D721Med (cell line): ENCODE data around the gene EPHA4.

Experiments
- DNase-seq: peaks from one replicate; pipeline ENCODE4 v3.0.0; 2011; ENCODE audit warnings: low spot score; ENCODE audit not compliant: insufficient read length
- FAIRE-seq: peaks from 2 replicates; lab custom pipeline; 2011; peaks lifted over from hg19 to GRCh38; lab: Jason Lieb, UNC
- CTCF ChIP-seq: IDR thresholded peaks from 2 replicates; pipeline ENCODE4 v1.5.1; 2012; ENCODE audit warnings: mild to moderate bottlenecking, control low read depth; ENCODE audit not compliant: insufficient read depth; ENCODE audit errors: missing control alignments

Gene EPHA4

DNA sequence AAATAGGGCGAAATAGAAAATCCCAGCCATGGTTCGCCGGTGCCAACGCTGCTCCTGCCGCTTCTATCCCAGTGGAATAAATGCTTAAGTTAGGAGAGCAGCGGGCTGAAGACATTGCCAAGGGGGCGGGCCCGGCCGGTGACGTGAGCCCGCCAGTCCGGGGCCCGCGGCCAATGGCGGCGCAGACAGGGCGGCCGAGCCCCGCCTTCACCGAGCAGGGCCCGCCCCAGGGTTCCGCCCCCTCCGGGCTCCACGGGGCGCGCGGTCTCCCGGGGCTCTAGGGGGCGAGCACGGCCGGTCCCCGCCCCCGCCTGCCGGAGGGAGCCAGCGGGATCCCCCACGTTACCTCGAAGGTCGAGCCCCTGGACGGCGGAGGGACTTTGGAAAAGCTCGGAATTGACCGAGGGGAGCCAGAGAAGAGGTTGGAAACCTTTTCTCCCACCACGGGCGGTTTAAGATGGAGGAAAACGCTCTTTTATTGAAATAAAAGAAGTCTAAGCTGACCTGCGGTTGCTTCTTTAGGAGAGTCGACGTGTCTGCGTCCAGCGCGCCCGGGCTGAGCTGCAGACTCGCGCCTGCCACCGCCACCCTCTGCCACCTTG lies at the start of gene EPHA4:
EPHA4 (minus strand) TSS at position 86 of the 602 bp plus-strand sequence; CDS start at position 30, 56 bp downstream.
- DNase-seq (peak; percentile 71), FAIRE-seq (no peak)
- TF ChIP-seq CTCF = no peak

- DNase-seq (no peak), FAIRE-seq (no peak)
- TF ChIP-seq CTCF = no peak
Measured at GRCh38 chr2:221618007-221618406, 45.9 kb upstream of the EPHA4 start.

DNA sequence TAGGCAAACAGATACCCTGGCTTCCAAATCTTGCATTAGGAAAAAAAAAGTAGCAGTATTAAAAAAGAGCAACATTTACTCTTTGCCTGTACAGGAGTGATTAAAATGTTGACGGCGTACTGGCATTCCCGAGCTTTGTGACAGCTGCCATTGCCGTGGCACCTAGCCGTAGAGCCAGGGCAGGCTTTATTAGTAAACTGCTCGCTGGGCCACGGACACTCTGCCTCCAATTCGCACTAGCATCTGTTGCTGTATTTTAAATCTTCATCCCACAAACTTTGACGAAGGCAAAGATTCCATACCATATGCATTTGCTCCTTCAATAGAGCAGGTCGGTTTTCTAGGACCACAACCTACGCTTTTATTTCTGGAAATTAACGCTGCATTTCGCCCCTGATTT lies 44.5 kb upstream of the EPHA4 start:
- no peak for DNase-seq
- FAIRE-seq = no peak
- TF ChIP-seq CTCF = no peak

DNA sequence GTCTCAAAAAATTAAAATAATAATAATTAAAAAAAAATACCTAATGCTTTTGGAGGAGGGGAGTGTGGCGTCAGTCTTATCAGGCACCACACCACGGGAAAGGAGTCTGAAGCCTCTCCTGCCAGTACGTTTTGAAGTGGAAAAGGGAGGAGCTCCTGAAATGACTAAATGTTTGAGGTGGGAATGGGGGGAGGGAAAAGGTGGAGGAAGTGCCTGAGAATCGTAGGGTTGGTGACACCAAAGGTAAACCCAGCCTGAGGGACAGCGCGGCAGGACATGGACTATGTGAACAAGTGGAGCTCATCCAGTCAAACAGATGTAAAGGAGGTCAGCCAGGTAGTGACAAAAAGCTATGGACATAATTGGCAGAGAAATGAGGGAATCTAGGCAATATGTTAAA lies 42.2 kb upstream of the EPHA4 start:
- TF ChIP-seq CTCF = no peak
- no peak for DNase-seq
- no peak for FAIRE-seq

DNA sequence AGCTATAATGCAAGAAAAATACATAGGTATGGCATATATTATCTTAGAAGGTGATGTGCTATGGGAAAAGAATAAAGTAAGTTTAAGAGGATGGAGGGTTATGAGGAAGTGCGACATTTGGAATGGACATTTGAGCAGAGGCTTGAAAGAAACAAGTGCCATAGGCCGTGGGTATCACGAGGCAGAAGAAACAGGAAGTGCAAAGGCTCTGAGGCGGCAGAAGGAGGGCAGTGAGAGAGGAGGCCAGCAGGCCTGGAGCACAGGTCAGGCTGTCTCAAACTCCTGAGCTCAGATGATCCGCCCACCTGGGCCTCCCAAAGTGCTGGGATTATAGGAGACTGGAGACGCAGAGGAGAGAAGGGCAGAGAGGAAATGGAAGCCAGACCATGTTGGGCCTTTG lies 40.7 kb upstream of the EPHA4 start:
- no peak for FAIRE-seq
- no peak for DNase-seq
- no peak for TF ChIP-seq CTCF

GRCh38 chr2:221612161-221612560 lies 40.1 kb upstream of the EPHA4 start:
- DNase-seq (no peak), FAIRE-seq (no peak)
- TF ChIP-seq CTCF = no peak

DNA sequence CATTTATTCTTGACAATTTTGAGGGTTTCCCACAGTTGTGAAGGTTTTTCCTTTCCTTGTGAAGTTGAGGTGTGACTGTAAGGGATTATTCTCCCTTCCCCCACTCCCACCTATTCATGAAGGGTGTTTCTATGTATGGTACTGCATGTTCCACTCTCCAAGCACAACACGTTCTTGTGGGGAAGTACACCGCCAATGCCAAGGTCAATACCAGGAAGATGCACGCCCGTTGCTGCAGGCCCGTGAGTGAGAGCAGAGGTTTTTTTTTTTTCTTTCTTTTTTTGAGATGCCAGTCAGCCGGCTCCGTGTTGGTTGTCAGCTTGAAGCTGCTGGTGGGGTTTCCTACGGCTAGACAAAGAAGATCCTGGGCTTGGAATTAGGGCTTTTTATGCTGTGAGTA lies 38.6 kb upstream of the EPHA4 start:
- FAIRE-seq (no peak), DNase-seq (no peak)

More for the DNA sequence above, 38.6 kb upstream of the EPHA4 start:
- TF ChIP-seq CTCF = no peak
